ENCODE data around the gene NAB2. TPM values are rescaled to one million over a fixed set of nuclear protein-coding genes. Genes with fewer than 3 reads are reported as not detected.
"Not testable (repeated sequence)": the region's sequence is repeated elsewhere in the genome, so short reads cannot be mapped to it uniquely, and the experiment has no call there.

The NAB2 gene
- total and polyA plus RNA-seq, 4 donors: 1.9 to 10.0 (median 6.2) TPM

DNA sequence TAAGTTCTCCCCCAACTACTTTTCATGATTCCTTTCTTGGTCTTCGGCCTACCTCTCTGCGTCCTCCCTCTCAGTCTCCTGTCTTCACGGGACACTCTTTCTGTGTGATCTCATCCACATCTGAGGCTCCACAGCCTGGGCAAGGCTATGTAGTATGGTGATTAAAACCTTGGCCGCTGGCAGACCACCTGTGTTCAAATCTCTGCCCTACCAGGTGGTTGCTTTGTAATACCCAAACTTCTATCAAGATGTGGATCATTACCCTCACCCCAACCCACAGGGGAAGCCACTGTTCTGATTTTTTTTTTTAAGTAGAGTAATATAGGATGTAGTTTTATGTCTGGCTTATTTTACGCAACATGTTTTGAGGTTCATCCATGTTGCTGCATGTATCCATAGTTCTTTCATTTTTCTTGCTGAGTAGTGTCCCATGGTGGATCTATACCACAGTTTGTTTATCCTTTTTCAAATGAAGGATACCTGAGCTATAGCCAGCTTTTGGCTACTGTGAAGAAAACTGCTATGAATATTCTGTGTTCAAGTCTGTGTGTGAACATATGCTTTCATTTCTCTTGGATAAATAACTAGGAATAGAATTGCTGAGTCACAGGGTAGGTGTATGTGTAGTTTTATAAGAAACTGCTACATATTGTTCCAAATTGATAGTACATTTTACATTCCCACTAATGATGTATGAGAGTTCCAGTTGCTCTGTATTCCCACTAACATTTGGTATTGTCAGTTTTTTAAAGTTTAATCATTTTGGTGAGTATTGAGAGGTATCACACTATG lies 30.6 kb downstream of the NAB2 start:
- TF ChIP-seq ZBTB33 (IDR thresholded peaks at IDR 0.05) (no peak), FOXA1 (IDR thresholded peaks at IDR 0.05) (no peak), EGR1 (IDR thresholded peaks at IDR 0.05; ENCODE audit: low read depth in 2 of 2) (no peak), GABPA (IDR thresholded peaks at IDR 0.05 in 1 of 2, conservative IDR thresholded peaks at IDR 0.05 in 1 of 2) (no peak), SP1 (IDR thresholded peaks at IDR 0.05) (no peak), RAD21 (IDR thresholded peaks at IDR 0.05) (no peak)
- TF ChIP-seq, protein P1, sequence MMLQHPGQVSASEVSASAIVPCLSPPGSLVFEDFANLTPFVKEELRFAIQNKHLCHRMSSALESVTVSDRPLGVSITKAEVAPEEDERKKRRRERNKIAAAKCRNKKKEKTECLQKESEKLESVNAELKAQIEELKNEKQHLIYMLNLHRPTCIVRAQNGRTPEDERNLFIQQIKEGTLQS (IDR thresholded peaks at IDR 0.05): no peak
- TF ChIP-seq, protein P2, sequence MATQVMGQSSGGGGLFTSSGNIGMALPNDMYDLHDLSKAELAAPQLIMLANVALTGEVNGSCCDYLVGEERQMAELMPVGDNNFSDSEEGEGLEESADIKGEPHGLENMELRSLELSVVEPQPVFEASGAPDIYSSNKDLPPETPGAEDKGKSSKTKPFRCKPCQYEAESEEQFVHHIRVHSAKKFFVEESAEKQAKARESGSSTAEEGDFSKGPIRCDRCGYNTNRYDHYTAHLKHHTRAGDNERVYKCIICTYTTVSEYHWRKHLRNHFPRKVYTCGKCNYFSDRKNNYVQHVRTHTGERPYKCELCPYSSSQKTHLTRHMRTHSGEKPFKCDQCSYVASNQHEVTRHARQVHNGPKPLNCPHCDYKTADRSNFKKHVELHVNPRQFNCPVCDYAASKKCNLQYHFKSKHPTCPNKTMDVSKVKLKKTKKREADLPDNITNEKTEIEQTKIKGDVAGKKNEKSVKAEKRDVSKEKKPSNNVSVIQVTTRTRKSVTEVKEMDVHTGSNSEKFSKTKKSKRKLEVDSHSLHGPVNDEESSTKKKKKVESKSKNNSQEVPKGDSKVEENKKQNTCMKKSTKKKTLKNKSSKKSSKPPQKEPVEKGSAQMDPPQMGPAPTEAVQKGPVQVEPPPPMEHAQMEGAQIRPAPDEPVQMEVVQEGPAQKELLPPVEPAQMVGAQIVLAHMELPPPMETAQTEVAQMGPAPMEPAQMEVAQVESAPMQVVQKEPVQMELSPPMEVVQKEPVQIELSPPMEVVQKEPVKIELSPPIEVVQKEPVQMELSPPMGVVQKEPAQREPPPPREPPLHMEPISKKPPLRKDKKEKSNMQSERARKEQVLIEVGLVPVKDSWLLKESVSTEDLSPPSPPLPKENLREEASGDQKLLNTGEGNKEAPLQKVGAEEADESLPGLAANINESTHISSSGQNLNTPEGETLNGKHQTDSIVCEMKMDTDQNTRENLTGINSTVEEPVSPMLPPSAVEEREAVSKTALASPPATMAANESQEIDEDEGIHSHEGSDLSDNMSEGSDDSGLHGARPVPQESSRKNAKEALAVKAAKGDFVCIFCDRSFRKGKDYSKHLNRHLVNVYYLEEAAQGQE (IDR thresholded peaks at IDR 0.05): no peak
- H3K9ac ChIP-seq (ENCODE audit: low read depth in 1 of 2, low read length in 2 of 2): no peak overlapping the region
- WGBS: 95% methylated on average over 5 of the region's 5 CpGs
- DNase-seq (ENCODE audit: low spot score): no peak
- H3K4me1 ChIP-seq (ENCODE audit: control insufficient read depth in 4 of 4, insufficient read depth in 4 of 4, low read length in 3 of 4): peaks cover 0 to 2% (median 0%) of the 10 kb centered on the region in 4 donors
- no peaks in the 10 kb centered on the region for H3K36me3 ChIP-seq (ENCODE audit: control insufficient read depth in 4 of 4, insufficient read depth in 3 of 4, low read depth in 1 of 4, low read length in 3 of 4)
- H3K9me3 ChIP-seq (ENCODE audit: control insufficient read depth in 4 of 4, low read length in 3 of 4): no peaks in the 10 kb centered on the region
- H3K27me3 ChIP-seq (ENCODE audit: control insufficient read depth in 4 of 4, insufficient read depth in 4 of 4, low read length in 3 of 4): no peaks in the 10 kb centered on the region
- H3K27ac ChIP-seq (ENCODE audit: low read depth in 1 of 2, low read length in 2 of 2): no peak overlapping the region
- H3K4me3 ChIP-seq (ENCODE audit: low read depth in 1 of 3, low read length in 3 of 3): no peak overlapping the region

- H3K27ac ChIP-seq (ENCODE audit: low read depth in 1 of 2, low read length in 2 of 2); H3K9me3 ChIP-seq (ENCODE audit: control insufficient read depth in 4 of 4, low read length in 3 of 4); H3K4me1 ChIP-seq (ENCODE audit: control insufficient read depth in 4 of 4, insufficient read depth in 4 of 4, low read length in 3 of 4); H3K4me3 ChIP-seq (ENCODE audit: low read depth in 1 of 3, low read length in 3 of 3); DNase-seq (ENCODE audit: low spot score); H3K9ac ChIP-seq (ENCODE audit: low read depth in 1 of 2, low read length in 2 of 2); H3K36me3 ChIP-seq (ENCODE audit: control insufficient read depth in 4 of 4, insufficient read depth in 3 of 4, low read depth in 1 of 4, low read length in 3 of 4); H3K27me3 ChIP-seq (ENCODE audit: control insufficient read depth in 4 of 4, insufficient read depth in 4 of 4, low read length in 3 of 4): not testable (repeated sequence)
- 93% methylated on average over 11 of the region's 11 CpGs for WGBS
Measured at GRCh38 chr12:57120718-57121117, 31.8 kb downstream of the NAB2 start.

DNA sequence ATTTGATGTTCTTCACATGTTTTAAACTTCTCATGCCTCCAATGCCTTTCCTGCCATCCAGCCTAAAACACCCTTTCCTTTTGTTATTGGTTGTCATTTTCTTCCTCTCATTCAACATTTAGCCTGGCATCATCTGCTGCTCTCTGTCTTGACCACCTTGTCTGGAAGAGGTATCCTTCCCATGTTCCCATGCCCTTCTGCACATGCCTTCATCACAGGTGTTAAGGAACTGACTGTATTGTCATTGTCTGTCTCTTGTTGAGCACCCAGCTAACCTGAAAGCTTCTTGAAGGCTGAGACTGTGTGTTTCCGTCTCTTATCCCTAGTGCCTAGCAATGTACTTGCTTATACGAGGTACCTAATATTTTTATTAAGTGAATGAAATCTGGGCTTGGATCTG lies 34.9 kb downstream of the NAB2 start:
- H3K4me3 ChIP-seq (ENCODE audit: low read depth in 1 of 3, low read length in 3 of 3): no peak overlapping the region
- TF ChIP-seq MAX (IDR thresholded peaks at IDR 0.05) (no peak), FOXA2 (IDR thresholded peaks at IDR 0.05) (no peak), RAD21 (IDR thresholded peaks at IDR 0.05) (no peak), FOXA1 (IDR thresholded peaks at IDR 0.05) (no peak), EGR1 (IDR thresholded peaks at IDR 0.05; ENCODE audit: low read depth in 2 of 2) (no peak)
- TF ChIP-seq, protein P2 (IDR thresholded peaks at IDR 0.05): no peak
- H3K36me3 ChIP-seq (ENCODE audit: control insufficient read depth in 4 of 4, insufficient read depth in 3 of 4, low read depth in 1 of 4, low read length in 3 of 4): no peaks in the 10 kb centered on the region
- WGBS: 44% methylated on average over 2 of the region's 2 CpGs
- no peaks in the 10 kb centered on the region for H3K27me3 ChIP-seq (ENCODE audit: control insufficient read depth in 4 of 4, insufficient read depth in 4 of 4, low read length in 3 of 4)
- no peak for DNase-seq (ENCODE audit: low spot score)
- H3K9ac ChIP-seq (ENCODE audit: low read depth in 1 of 2, low read length in 2 of 2): no peak overlapping the region
- H3K4me1 ChIP-seq (ENCODE audit: control insufficient read depth in 4 of 4, insufficient read depth in 4 of 4, low read length in 3 of 4): peaks cover 2 to 15% (median 7%) of the 10 kb centered on the region in 4 donors
- H3K9me3 ChIP-seq (ENCODE audit: control insufficient read depth in 4 of 4, low read length in 3 of 4): no peaks in the 10 kb centered on the region
- no peak overlapping the region for H3K27ac ChIP-seq (ENCODE audit: low read depth in 1 of 2, low read length in 2 of 2)

Data from liver (tissue), 9 donors.